GM12878 (cell line): Measurements from ENCODE around the gene IQSEC2. TPM values are rescaled to one million over a fixed set of nuclear protein-coding genes. Genes with fewer than 3 reads are reported as not detected.

Source experiments
- ATAC-seq: fragments of 200-7000 bp; cut with Tn5 transposase; 3 replicates; pipeline ENCODE4 v1.9.1; 2020; ENCODE audit warnings: mild to moderate bottlenecking, moderate library complexity
- BruUV-seq: library from RNA; stranded (reverse); fragments of 400-500 nt; replicated peaks from 2 replicates; lab custom pipeline; 2021; lab: Mats Ljungman, UMichigan
- CTCF ChIA-PET: fragments of 300-600 bp; sonication (Branson Sonifier 250); formaldehyde crosslinking; extraction: SDS; loops from one replicate; lab custom pipeline; 2021; ENCODE audit warnings: inconsistent platforms; lab: Yijun Ruan, JAX
- POLR2A ChIA-PET: fragments of 350-600 bp; formaldehyde crosslinking; extraction: SDS; loops from one replicate; lab custom pipeline; 2021; ENCODE audit warnings: inconsistent platforms; lab: Charles Lee
- RAD21 ChIA-PET: fragments of 300-600 bp; sonication (Branson Sonifier 250); formaldehyde crosslinking; loops from one replicate; lab custom pipeline; 2023; ENCODE audit warnings: antibody characterized with exemption; ENCODE audit not compliant: unreplicated experiment; lab: Charles Lee
- SMC1A ChIA-PET: fragments of 300-600 bp; sonication (Branson Sonifier 250); formaldehyde crosslinking; loops from one replicate; lab custom pipeline; 2023; ENCODE audit not compliant: unreplicated experiment, uncharacterized antibody; lab: Charles Lee
- DNase-seq: peaks from one replicate; pipeline ENCODE4 v3.0.0-alpha.2; 2011; ENCODE audit warnings: low read depth, low spot score
- FAIRE-seq: peaks from 3 replicates; lab custom pipeline; 2011; peaks lifted over from hg19 to GRCh38; lab: Jason Lieb, UNC
- H2AFZ ChIP-seq: 2 replicates; pipeline ENCODE4 v1.6.0; 2011; ENCODE audit warnings: low read depth, low read length, control low read depth; ENCODE audit not compliant: control insufficient read depth
- H3K27ac ChIP-seq: 2 replicates; pipeline ENCODE4 v1.5.1; 2011; ENCODE audit warnings: control low read depth; ENCODE audit not compliant: control insufficient read depth, insufficient read depth
- H3K27me3 ChIP-seq, 2 experiments: replicated peaks in 1 of 2; 2 replicates each; pipeline versions ENCODE4 v1.6.0 to v1.6.1; 2011; ENCODE audit warnings: low read length in 1 of 2; ENCODE audit not compliant: control insufficient read depth in 2 of 2, insufficient read depth in 2 of 2
- H3K36me3 ChIP-seq, 2 experiments: 2 replicates each; pipeline ENCODE4 v1.5.1; 2011; ENCODE audit warnings: low read length in 1 of 2; ENCODE audit not compliant: control insufficient read depth in 2 of 2, insufficient read depth in 2 of 2
- H3K4me1 ChIP-seq: 2 replicates; pipeline ENCODE4 v1.6.1; 2011; ENCODE audit warnings: mild to moderate bottlenecking, low read length, moderate library complexity, mixed read lengths; ENCODE audit not compliant: control insufficient read depth, insufficient read depth
- H3K4me2 ChIP-seq: 2 replicates; pipeline ENCODE4 v1.6.0; 2011; ENCODE audit warnings: control low read depth; ENCODE audit not compliant: control insufficient read depth, insufficient read depth
- H3K4me3 ChIP-seq: fragments of 200-600 bp; sonication (generic); 2 replicates; pipeline ENCODE4 v1.5.1; 2016
- H3K79me2 ChIP-seq: 2 replicates; pipeline ENCODE4 v1.6.0; 2011; ENCODE audit warnings: low read length; ENCODE audit not compliant: control insufficient read depth, insufficient read depth
- H3K9ac ChIP-seq: 2 replicates; pipeline ENCODE4 v1.8.0; 2011; ENCODE audit warnings: low read length, control low read depth, mixed read lengths; ENCODE audit not compliant: control insufficient read depth, insufficient read depth
- H3K9me3 ChIP-seq: replicated peaks from 3 replicates; pipeline ENCODE4 v1.5.1; 2011; ENCODE audit warnings: mild to moderate bottlenecking, low read length; ENCODE audit not compliant: control insufficient read depth, insufficient read depth
- H4K20me1 ChIP-seq: 2 replicates; pipeline ENCODE4 v1.6.0; 2011; ENCODE audit not compliant: control insufficient read depth, insufficient read depth
- DPF2 ChIP-seq: fragments of 450-650 bp; IDR thresholded peaks from 2 replicates; pipeline ENCODE4 v1.6.1; 2017; ENCODE audit warnings: mild to moderate bottlenecking
- EZH2 ChIP-seq: IDR thresholded peaks from 2 replicates; pipeline ENCODE4 v1.6.1; 2012; ENCODE audit warnings: low read depth, mild to moderate bottlenecking, control low read depth, inconsistent platforms, low read length, borderline replicate concordance; ENCODE audit not compliant: control insufficient read depth
- HDGF ChIP-seq: fragments of 450-650 bp; IDR thresholded peaks from 2 replicates; pipeline ENCODE4 v1.6.1; 2016; ENCODE audit warnings: antibody characterized with exemption
- IRF4 ChIP-seq: IDR thresholded peaks from 2 replicates; pipeline ENCODE4 v1.6.1; 2011; ENCODE audit warnings: low read depth, low read length
- MLLT1 ChIP-seq: fragments of 450-650 bp; IDR thresholded peaks from 2 replicates; pipeline ENCODE4 v1.6.1; 2016; ENCODE audit warnings: mild to moderate bottlenecking
- MYB ChIP-seq: fragments of 150-350 bp; IDR thresholded peaks from 2 replicates; pipeline ENCODE4 v1.6.1; 2014; ENCODE audit warnings: mild to moderate bottlenecking, low read depth, low read length, borderline replicate concordance
- NFIC ChIP-seq: IDR thresholded peaks from 2 replicates; pipeline ENCODE4 v1.6.1; 2012; ENCODE audit warnings: low read depth, mild to moderate bottlenecking, inconsistent platforms, low read length, moderate library complexity
- PAX8 ChIP-seq: fragments of 450-650 bp; IDR thresholded peaks from 2 replicates; pipeline ENCODE4 v1.6.1; 2017; ENCODE audit warnings: mild to moderate bottlenecking, moderate library complexity
- SUZ12 ChIP-seq: fragments of 200-600 bp; sonication (generic); IDR thresholded peaks from one replicate; pipeline ENCODE4 v1.6.1; 2018; ENCODE audit warnings: antibody characterized with exemption, mild to moderate bottlenecking; ENCODE audit not compliant: unreplicated experiment
- TCF7 ChIP-seq: IDR thresholded peaks from 2 replicates; pipeline ENCODE4 v1.6.1; 2014; ENCODE audit warnings: antibody characterized with exemption, borderline replicate concordance
- ZNF592 ChIP-seq: fragments of 450-650 bp; IDR thresholded peaks from 2 replicates; pipeline ENCODE4 v1.6.1; 2017; ENCODE audit warnings: mild to moderate bottlenecking, moderate library complexity
- ZSCAN29 ChIP-seq: fragments of 450-650 bp; IDR thresholded peaks from 2 replicates; pipeline ENCODE4 v1.6.1; 2017; ENCODE audit warnings: mild to moderate bottlenecking, moderate library complexity
- WGBS: methylation state at CpG from one replicate; pipeline ENCODE4 v1.1.6; 2016; ENCODE audit warnings: low lambda C conversion rate; ENCODE audit not compliant: insufficient replicate concordance, insufficient coverage; ENCODE audit errors: missing lambda C conversion rate; 5-methylcytosine and 5-hydroxymethylcytosine counted together
- in situ Hi-C: fragments of 300-500 bp; cut with MboI; formaldehyde crosslinking; loops from 9 replicates; pipeline ENCODE4 v1.14.3; 2018; ENCODE audit warnings: mixed read lengths
- intact Hi-C: fragments of 100-400 bp; cut with micrococcal nuclease; formaldehyde crosslinking; loops from one replicate; pipeline ENCODE4 v1.14.2; 2022; ENCODE audit not compliant: unreplicated experiment
- polyA plus RNA-seq, 11 experiments: library from polyadenylated mRNA; depleted of rRNA in 4 of 11; unstranded in 6 of 11; stranded (reverse) in 5 of 11; fragments of >200 nt; fragmentation: Nextera tagmentation in 4 of 11; fragmentation: Illumina TruSeq in 1 of 11; extraction: Ambion mirVana in 4 of 11; extraction: Trizol in 1 of 11; gene quantifications; 1 replicate in 1 of 11; 2 replicates in 10 of 11; pipeline versions ENCODE4 v1.2.1 to v1.2.3, GENCODE V29; 2011 to 2016; ENCODE audit warnings: inconsistent platforms in 2 of 11, missing spikeins in 2 of 11, low read depth in 1 of 11
- total RNA-seq, 4 experiments: library from RNA; depleted of rRNA in 3 of 4; stranded (reverse); fragments of >200 nt in 3 of 4; fragmentation: Illumina TruSeq in 1 of 4; extraction: Trizol in 1 of 4; gene quantifications; 2 replicates each; pipeline versions ENCODE4 v1.2.1 to v1.2.3, GENCODE V29; 2013 to 2021

IQSEC2 gene
- total and polyA plus RNA-seq, 10 of the 15 experiments (the other 5 are each of a cell fraction or from before 2014, with no cell fraction given) = 0.01 to 0.23 (median 0.04) TPM; not detected in 3

- RAD21 ChIA-PET = no interaction called here
- no peak overlapping the region for H3K27ac ChIP-seq
- intact Hi-C loops = no loop called here
- DNase-seq = no peak
- no peak overlapping the region for H3K4me2 ChIP-seq
- no peaks in the 10 kb centered on the region for H3K4me1 ChIP-seq
- TF ChIP-seq TCF7 = no peak
- TF ChIP-seq EZH2 = no peak
- no peak for TF ChIP-seq IRF4
- no peak for TF ChIP-seq SUZ12
- TF ChIP-seq PAX8 = no peak
- TF ChIP-seq ZSCAN29 = no peak
- TF ChIP-seq MYB = no peak
- no peak for TF ChIP-seq DPF2
- no peak for TF ChIP-seq MLLT1
- TF ChIP-seq ZNF592 = no peak
- no peak for TF ChIP-seq NFIC
- TF ChIP-seq HDGF = no peak
- TF ChIP-seq, all 136 proteins: peak for 0
- WGBS = 22% methylated on average over 11 of the region's 11 CpGs
- CTCF ChIA-PET = no interaction called here
- no peak for FAIRE-seq
- Histone ChIP-seq H3K9ac (no peak overlapping the region), H3K27me3 (peaks cover 0 to 3% of the 10 kb centered on the region in 2 experiments; a peak in 2 of 4 replicates), H3K36me3 (no peaks in the 10 kb centered on the region), H2AFZ (no peak overlapping the region), H3K79me2 (no peaks in the 10 kb centered on the region), H3K9me3 (no peaks in the 10 kb centered on the region), H4K20me1 (no peaks in the 10 kb centered on the region), H3K4me3 (no peak overlapping the region)
- ATAC-seq = no peak
- BruUV-seq = no TSS peak
- in situ Hi-C loops = no loop called here
- POLR2A ChIA-PET = no interaction called here
- SMC1A ChIA-PET = no interaction called here
Observed at GRCh38 chrX:53263597-53264094, 17.7 kb downstream of the IQSEC2 start.
